ENCODE measurements around the gene SGPL1.

GRCh38 chr10:70913191-70913892, 97.6 kb downstream of the SGPL1 start:
- TF ChIP-seq CTCF (IDR thresholded peaks at IDR 0.05) = no peak
- TF ChIP-seq EZH2 (IDR thresholded peaks at IDR 0.05) = no peak
- no peak for TF ChIP-seq EZH2phosphoT487 (IDR thresholded peaks at IDR 0.05)

Data from neural progenitor cell (in vitro differentiated cells).